ENCODE data around the gene B3GALT4.

DNA sequence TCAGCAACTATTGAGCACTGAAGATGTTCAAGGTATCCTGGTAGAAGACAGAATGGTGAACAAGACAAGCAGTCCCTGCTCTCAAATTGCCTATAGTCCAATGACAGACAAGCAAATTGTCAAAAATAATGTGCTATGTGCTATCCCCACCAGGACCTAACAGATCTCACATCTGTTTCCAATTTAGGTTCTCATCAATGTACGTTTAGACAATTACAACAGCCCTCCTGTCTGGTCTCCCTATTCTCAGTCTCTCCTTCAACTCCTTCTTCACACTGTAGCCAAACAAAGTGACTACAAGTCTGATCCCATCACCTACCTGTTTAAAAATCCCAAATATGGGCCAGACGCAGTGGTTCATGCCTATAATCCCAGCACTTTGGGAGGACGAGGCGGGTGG is 29.4 kb downstream of the B3GALT4 start:
- TF ChIP-seq, protein P1, sequence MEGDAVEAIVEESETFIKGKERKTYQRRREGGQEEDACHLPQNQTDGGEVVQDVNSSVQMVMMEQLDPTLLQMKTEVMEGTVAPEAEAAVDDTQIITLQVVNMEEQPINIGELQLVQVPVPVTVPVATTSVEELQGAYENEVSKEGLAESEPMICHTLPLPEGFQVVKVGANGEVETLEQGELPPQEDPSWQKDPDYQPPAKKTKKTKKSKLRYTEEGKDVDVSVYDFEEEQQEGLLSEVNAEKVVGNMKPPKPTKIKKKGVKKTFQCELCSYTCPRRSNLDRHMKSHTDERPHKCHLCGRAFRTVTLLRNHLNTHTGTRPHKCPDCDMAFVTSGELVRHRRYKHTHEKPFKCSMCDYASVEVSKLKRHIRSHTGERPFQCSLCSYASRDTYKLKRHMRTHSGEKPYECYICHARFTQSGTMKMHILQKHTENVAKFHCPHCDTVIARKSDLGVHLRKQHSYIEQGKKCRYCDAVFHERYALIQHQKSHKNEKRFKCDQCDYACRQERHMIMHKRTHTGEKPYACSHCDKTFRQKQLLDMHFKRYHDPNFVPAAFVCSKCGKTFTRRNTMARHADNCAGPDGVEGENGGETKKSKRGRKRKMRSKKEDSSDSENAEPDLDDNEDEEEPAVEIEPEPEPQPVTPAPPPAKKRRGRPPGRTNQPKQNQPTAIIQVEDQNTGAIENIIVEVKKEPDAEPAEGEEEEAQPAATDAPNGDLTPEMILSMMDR (conservative IDR thresholded peaks at IDR 0.05 in 1 of 2, IDR thresholded peaks at IDR 0.05 in 1 of 2; ENCODE audit: extremely low read depth in 1 of 2, insufficient read depth in 1 of 2, low read depth in 1 of 2, low read length in 2 of 2) = no peak
- TF ChIP-seq EZH2 (IDR thresholded peaks at IDR 0.05; ENCODE audit: borderline replicate concordance, low read length) = no peak

Data from mammary epithelial cell (primary cell).